K562 (cell line): ENCODE results near the gene RMP24.

Experiments
- ARHGAP35 ChIP-seq: fragments of 450-650 bp; IDR thresholded peaks from 2 replicates; pipeline ENCODE4 v1.6.1; 2018; ENCODE audit not compliant: partially characterized antibody
- BHLHE40 ChIP-seq: IDR thresholded peaks from 2 replicates; pipeline ENCODE4 v1.6.1; 2011; ENCODE audit warnings: low read length, improper control_type of control experiment
- BMI1 ChIP-seq: fragments of 150-350 bp; IDR thresholded peaks from 2 replicates; pipeline ENCODE4 v1.6.1; 2014; ENCODE audit warnings: low read length
- CBX1 ChIP-seq: sonication (generic); IDR thresholded peaks from 2 replicates; pipeline ENCODE4 v1.6.1; 2016; ENCODE audit warnings: antibody characterized with exemption, low read depth, mild to moderate bottlenecking
- GATAD2B ChIP-seq: fragments of 450-650 bp; IDR thresholded peaks from 2 replicates; pipeline ENCODE4 v1.6.1; 2017; ENCODE audit warnings: mild to moderate bottlenecking, borderline replicate concordance
- GTF2F1 ChIP-seq: IDR thresholded peaks from 2 replicates; pipeline ENCODE4 v1.6.1; 2011; ENCODE audit warnings: low read depth, low read length, improper control_type of control experiment
- HDAC3 ChIP-seq: fragments of 450-650 bp; IDR thresholded peaks from 2 replicates; pipeline ENCODE4 v1.6.1; 2018; ENCODE audit warnings: borderline replicate concordance, mild to moderate bottlenecking, moderate library complexity; ENCODE audit not compliant: partially characterized antibody
- HDAC6 ChIP-seq: IDR thresholded peaks from 2 replicates; pipeline ENCODE4 v1.6.1; 2012; ENCODE audit warnings: low read depth, mild to moderate bottlenecking, control low read depth, inconsistent platforms, low read length, moderate library complexity
- KLF1 ChIP-seq: fragments of 450-650 bp; IDR thresholded peaks from 2 replicates; pipeline ENCODE4 v1.6.1; 2016; ENCODE audit warnings: missing genetic modification characterization, missing compliant biosample characterization
- NFYB ChIP-seq: IDR thresholded peaks from 2 replicates; pipeline ENCODE4 v1.6.1; 2011; ENCODE audit warnings: mild to moderate bottlenecking, moderate library complexity; ENCODE audit not compliant: insufficient read length; ENCODE audit errors: extremely low read depth
- PCBP1 ChIP-seq: fragments of 200-400 bp; formaldehyde crosslinking; IDR thresholded peaks from 2 replicates; pipeline ENCODE4 v1.6.1; 2018; ENCODE audit warnings: mild to moderate bottlenecking, low read depth, low read length; ENCODE audit not compliant: poor library complexity, severe bottlenecking
- PTBP1 ChIP-seq: fragments of 200-400 bp; formaldehyde crosslinking; IDR thresholded peaks from 2 replicates; pipeline ENCODE4 v1.6.1; 2017; ENCODE audit warnings: low read depth, low read length
- SREBF2 ChIP-seq: sonication (generic); formaldehyde crosslinking; IDR thresholded peaks from 2 replicates; pipeline ENCODE4 v1.4.0; 2020; ENCODE audit warnings: mild to moderate bottlenecking, missing genetic modification reagents
- TCF7 ChIP-seq: sonication (generic); IDR thresholded peaks from 2 replicates; pipeline ENCODE4 v1.6.1; 2016; ENCODE audit warnings: antibody characterized with exemption, borderline replicate concordance
- ZNF408 ChIP-seq: fragments of 250-450 bp; sonication (Bioruptor Pico); IDR thresholded peaks from 2 replicates; pipeline ENCODE4 v1.4.0; 2020; ENCODE audit warnings: low read depth, mild to moderate bottlenecking, moderate library complexity
- ZNF444 ChIP-seq: fragments of 250-450 bp; sonication (Bioruptor Pico); IDR thresholded peaks from 2 replicates; pipeline ENCODE4 v1.4.0; 2020; ENCODE audit warnings: mild to moderate bottlenecking, moderate library complexity
- ZNF561 ChIP-seq: fragments of 450-650 bp; formaldehyde crosslinking; conservative IDR thresholded peaks from 2 replicates; pipeline ENCODE4 v1.4.0; 2020; ENCODE audit warnings: mild to moderate bottlenecking, moderate library complexity
- TF ChIP-seq, protein P1 (sequence below): sonication (generic); formaldehyde crosslinking; IDR thresholded peaks from 2 replicates; pipeline ENCODE4 v1.8.1; 2023; ENCODE audit warnings: mild to moderate bottlenecking, missing genetic modification reagents
- TF ChIP-seq, protein P2 (sequence below): fragments of 450-650 bp; formaldehyde crosslinking; IDR thresholded peaks from 2 replicates; pipeline ENCODE4 v1.4.0; 2020; ENCODE audit warnings: mild to moderate bottlenecking, moderate library complexity
- TF ChIP-seq, protein P3 (sequence below): fragments of 450-650 bp; conservative IDR thresholded peaks from 2 replicates; pipeline ENCODE4 v1.6.1; 2016; ENCODE audit warnings: missing genetic modification characterization, low read depth, mild to moderate bottlenecking, control low read depth, missing compliant biosample characterization

RMP24 gene

DNA sequence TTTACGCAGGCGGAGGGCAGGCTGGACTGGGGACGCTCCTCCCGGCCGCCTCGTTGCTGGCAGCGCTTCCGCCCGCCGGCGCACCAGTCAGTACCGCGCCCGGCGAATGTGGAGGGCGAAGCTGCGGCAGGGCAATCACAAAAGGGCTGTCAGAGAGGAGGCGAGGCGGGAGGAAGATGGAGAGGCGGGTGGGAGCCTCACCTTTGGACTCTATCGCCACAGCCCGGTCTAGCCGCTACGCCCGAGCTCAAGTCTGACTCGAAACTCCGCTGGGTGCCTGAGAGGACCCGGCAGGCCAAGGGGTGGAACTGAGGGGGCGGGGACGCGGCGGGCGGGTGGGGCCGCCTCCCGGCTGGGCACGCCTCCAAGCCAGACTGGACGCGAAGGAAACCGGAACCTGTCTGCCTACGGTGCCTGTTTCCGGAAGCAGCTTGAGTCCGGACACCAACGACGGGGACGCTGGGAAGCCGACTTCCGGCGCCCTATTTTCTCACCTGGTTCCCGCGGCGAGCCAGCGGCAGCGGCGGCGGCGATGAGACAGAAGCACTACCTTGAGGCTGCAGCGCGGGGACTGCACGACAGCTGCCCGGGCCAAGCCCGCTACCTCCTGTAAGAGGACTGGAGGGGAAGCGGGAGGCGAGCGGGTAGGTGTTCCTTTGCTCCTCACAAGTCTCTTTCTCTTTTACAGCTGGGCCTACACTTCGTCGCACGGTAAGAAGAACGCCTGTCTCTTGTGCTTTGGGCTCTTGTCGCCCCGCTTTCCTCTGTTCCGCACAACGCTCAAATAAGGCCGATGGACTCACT lies at the start of gene RMP24 (continued):
- TF ChIP-seq, protein P1, sequence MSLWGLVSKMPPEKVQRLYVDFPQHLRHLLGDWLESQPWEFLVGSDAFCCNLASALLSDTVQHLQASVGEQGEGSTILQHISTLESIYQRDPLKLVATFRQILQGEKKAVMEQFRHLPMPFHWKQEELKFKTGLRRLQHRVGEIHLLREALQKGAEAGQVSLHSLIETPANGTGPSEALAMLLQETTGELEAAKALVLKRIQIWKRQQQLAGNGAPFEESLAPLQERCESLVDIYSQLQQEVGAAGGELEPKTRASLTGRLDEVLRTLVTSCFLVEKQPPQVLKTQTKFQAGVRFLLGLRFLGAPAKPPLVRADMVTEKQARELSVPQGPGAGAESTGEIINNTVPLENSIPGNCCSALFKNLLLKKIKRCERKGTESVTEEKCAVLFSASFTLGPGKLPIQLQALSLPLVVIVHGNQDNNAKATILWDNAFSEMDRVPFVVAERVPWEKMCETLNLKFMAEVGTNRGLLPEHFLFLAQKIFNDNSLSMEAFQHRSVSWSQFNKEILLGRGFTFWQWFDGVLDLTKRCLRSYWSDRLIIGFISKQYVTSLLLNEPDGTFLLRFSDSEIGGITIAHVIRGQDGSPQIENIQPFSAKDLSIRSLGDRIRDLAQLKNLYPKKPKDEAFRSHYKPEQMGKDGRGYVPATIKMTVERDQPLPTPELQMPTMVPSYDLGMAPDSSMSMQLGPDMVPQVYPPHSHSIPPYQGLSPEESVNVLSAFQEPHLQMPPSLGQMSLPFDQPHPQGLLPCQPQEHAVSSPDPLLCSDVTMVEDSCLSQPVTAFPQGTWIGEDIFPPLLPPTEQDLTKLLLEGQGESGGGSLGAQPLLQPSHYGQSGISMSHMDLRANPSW: no peak
- TF ChIP-seq BHLHE40 (peak; percentile 60), GTF2F1 (0 out of 2 replicates have a peak, but pooled peaks have one; percentile 59), ZNF444 (no peak), SREBF2 (no peak), PCBP1 (peak; percentile 45), ZNF408 (CRISPR knock-in tag) (no peak), CBX1 (peak; percentile 75; the same call in 1 of the 2 replicates), TCF7 (0 out of 2 replicates have a peak, but pooled peaks have one; percentile 54), ZNF561 (CRISPR knock-in tag) (no peak), HDAC6 (no peak), GATAD2B (peak; percentile 9; the same call in 1 of the 2 replicates), KLF1 (tag) (no peak), ARHGAP35 (no peak), NFYB (no peak), PTBP1 (peak; percentile 52; the same call in 1 of the 2 replicates), HDAC3 (no peak), BMI1 (no peak)
- TF ChIP-seq, protein P2, sequence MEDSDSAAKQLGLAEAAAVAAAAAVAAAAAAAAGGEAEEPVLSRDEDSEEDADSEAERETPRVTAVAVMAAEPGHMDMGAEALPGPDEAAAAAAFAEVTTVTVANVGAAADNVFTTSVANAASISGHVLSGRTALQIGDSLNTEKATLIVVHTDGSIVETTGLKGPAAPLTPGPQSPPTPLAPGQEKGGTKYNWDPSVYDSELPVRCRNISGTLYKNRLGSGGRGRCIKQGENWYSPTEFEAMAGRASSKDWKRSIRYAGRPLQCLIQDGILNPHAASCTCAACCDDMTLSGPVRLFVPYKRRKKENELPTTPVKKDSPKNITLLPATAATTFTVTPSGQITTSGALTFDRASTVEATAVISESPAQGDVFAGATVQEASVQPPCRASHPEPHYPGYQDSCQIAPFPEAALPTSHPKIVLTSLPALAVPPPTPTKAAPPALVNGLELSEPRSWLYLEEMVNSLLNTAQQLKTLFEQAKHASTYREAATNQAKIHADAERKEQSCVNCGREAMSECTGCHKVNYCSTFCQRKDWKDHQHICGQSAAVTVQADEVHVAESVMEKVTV (CRISPR knock-in tag): no peak
- TF ChIP-seq, protein P3, sequence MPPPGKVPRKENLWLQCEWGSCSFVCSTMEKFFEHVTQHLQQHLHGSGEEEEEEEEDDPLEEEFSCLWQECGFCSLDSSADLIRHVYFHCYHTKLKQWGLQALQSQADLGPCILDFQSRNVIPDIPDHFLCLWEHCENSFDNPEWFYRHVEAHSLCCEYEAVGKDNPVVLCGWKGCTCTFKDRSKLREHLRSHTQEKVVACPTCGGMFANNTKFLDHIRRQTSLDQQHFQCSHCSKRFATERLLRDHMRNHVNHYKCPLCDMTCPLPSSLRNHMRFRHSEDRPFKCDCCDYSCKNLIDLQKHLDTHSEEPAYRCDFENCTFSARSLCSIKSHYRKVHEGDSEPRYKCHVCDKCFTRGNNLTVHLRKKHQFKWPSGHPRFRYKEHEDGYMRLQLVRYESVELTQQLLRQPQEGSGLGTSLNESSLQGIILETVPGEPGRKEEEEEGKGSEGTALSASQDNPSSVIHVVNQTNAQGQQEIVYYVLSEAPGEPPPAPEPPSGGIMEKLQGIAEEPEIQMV (tag): no peak
